ENCODE data around the gene THOP1.

Gene THOP1

GRCh38 chr19:2762783-2763496 is 22.4 kb upstream of the THOP1 start:
- no peak for DNase-seq

- DNase-seq: no peak
These were observed 21.6 kb upstream of the THOP1 start for GRCh38 chr19:2763687-2764086.

- no peak for DNase-seq
These were observed 20.4 kb upstream of the THOP1 start for GRCh38 chr19:2764945-2765344.

- no peak for DNase-seq
These were observed 19.9 kb upstream of the THOP1 start for GRCh38 chr19:2765376-2765775.

GRCh38 chr19:2766594-2767372 is 18.5 kb upstream of the THOP1 start:
- no peak for DNase-seq

GRCh38 chr19:2767688-2768087 is 17.6 kb upstream of the THOP1 start:
- no peak for DNase-seq

GRCh38 chr19:2768365-2769132 is 16.8 kb upstream of the THOP1 start:
- no peak for DNase-seq

GRCh38 chr19:2769218-2769617 is 16.1 kb upstream of the THOP1 start:
- no peak for DNase-seq

- DNase-seq: no peak
These were observed 15.0 kb upstream of the THOP1 start for GRCh38 chr19:2770055-2771013.

GRCh38 chr19:2771786-2772674 is 13.3 kb upstream of the THOP1 start:
- no peak for DNase-seq

GRCh38 chr19:2774083-2774679 is 11.1 kb upstream of the THOP1 start:
- no peak for DNase-seq

GRCh38 chr19:2774953-2775555 is 10.2 kb upstream of the THOP1 start:
- no peak for DNase-seq

- peak; percentile 11 for DNase-seq
These were observed 9.5 kb upstream of the THOP1 start for GRCh38 chr19:2775556-2776430.

GRCh38 chr19:2777952-2778683 is 7.2 kb upstream of the THOP1 start:
- no peak for DNase-seq

- no peak for DNase-seq
These were observed 6.1 kb upstream of the THOP1 start for GRCh38 chr19:2779121-2779740.

GRCh38 chr19:2780284-2780683 is 5.0 kb upstream of the THOP1 start:
- DNase-seq: no peak

- no peak for DNase-seq
These were observed 2.9 kb upstream of the THOP1 start for GRCh38 chr19:2782329-2782935.
